Tibial artery (tissue), 4 donors: Measurements from ENCODE around the gene PXDC1.

Source experiments
- DNase-seq, 2 donors: peaks; one replicate each; pipeline ENCODE4 v3.0.0-alpha.2; 2019
- H3K27ac ChIP-seq, 2 donors: fragments of 200-600 bp; sonication (generic) in 1 of 2; 1 replicate in 1 of 2; 2 replicates in 1 of 2; pipeline ENCODE4 v1.5.1; 2018 to 2019; ENCODE audit warnings: mild to moderate bottlenecking in 1 of 2
- H3K27me3 ChIP-seq, 2 donors: fragments of 200-600 bp; sonication (generic) in 1 of 2; one replicate each; pipeline versions ENCODE4 v1.5.1 to v1.6.0; 2016 to 2019
- H3K36me3 ChIP-seq, 3 donors: fragments of 200-600 bp; sonication (generic) in 2 of 3; one replicate each; pipeline ENCODE4 v1.5.1; 2016 to 2019; ENCODE audit warnings: mild to moderate bottlenecking in 2 of 3
- H3K4me1 ChIP-seq, 4 donors: fragments of 200-600 bp; sonication (generic) in 2 of 4; 1 replicate in 3 of 4; 2 replicates in 1 of 4; pipeline ENCODE4 v1.5.1; 2016 to 2019
- H3K4me3 ChIP-seq, 2 donors: fragments of 200-600 bp; sonication (generic) in 1 of 2; 1 replicate in 1 of 2; 2 replicates in 1 of 2; pipeline ENCODE4 v1.5.1; 2018 to 2019; ENCODE audit warnings: mild to moderate bottlenecking in 2 of 2
- H3K9me3 ChIP-seq, 3 donors: fragments of 200-600 bp; sonication (generic) in 1 of 3; one replicate each; pipeline ENCODE4 v1.5.1; 2016 to 2019
- intact Hi-C: fragments of 100-400 bp; cut with DNase I; formaldehyde crosslinking; loops from one replicate; pipeline ENCODE4 v1.15.0; 2023; ENCODE audit warnings: low total_unique reads
- TF ChIP-seq, protein P1 (sequence below), 2 experiments: fragments of 200-600 bp in 1 of 2; fragments of 450-650 bp in 1 of 2; IDR thresholded peaks; one replicate each; pipeline ENCODE4 v1.5.1; 2017 to 2019; ENCODE audit warnings: antibody characterized with exemption in 2 of 2, mild to moderate bottlenecking in 1 of 2, moderate library complexity in 1 of 2

The PXDC1 gene

DNA sequence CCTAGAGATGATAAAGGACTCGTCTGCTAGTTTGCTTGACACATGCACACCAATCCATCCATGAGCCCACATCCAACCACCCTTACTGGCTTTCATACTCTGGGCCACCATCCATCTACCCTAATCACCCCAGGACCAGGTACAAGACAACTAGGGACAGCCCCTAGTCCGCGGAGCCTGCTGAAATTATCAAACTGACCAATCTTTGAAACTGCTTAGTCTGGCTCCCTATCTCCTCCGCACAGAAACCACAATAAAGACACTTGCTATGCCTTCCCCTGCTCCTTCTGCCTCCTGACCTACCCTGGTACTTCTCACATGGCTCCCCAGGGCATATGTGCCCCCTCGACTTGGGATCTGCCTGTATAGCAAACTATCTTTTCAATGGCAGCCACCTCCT is 33.1 kb downstream of the PXDC1 start:
- Histone ChIP-seq H3K4me1 (peaks cover 0 to 37% (median 23%) of the 10 kb centered on the region in 4 donors), H3K27me3 (no peaks in the 10 kb centered on the region), H3K36me3 (peaks cover 33 to 38% (median 33%) of the 10 kb centered on the region in 3 donors), H3K27ac (no peak overlapping the region), H3K4me3 (no peak overlapping the region), H3K9me3 (no peaks in the 10 kb centered on the region)
- intact Hi-C loops: no loop called here
- DNase-seq: peak in 1 of 2 donors; percentile 38
- TF ChIP-seq, protein P1, sequence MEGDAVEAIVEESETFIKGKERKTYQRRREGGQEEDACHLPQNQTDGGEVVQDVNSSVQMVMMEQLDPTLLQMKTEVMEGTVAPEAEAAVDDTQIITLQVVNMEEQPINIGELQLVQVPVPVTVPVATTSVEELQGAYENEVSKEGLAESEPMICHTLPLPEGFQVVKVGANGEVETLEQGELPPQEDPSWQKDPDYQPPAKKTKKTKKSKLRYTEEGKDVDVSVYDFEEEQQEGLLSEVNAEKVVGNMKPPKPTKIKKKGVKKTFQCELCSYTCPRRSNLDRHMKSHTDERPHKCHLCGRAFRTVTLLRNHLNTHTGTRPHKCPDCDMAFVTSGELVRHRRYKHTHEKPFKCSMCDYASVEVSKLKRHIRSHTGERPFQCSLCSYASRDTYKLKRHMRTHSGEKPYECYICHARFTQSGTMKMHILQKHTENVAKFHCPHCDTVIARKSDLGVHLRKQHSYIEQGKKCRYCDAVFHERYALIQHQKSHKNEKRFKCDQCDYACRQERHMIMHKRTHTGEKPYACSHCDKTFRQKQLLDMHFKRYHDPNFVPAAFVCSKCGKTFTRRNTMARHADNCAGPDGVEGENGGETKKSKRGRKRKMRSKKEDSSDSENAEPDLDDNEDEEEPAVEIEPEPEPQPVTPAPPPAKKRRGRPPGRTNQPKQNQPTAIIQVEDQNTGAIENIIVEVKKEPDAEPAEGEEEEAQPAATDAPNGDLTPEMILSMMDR (IDR thresholded peaks at IDR 0.05): no peak

- DNase-seq: no peak
- Histone ChIP-seq H3K4me3 (no peak overlapping the region), H3K36me3 (peaks cover 10 to 13% (median 13%) of the 10 kb centered on the region in 3 donors), H3K4me1 (peaks cover 0 to 28% (median 17%) of the 10 kb centered on the region in 4 donors), H3K9me3 (no peaks in the 10 kb centered on the region), H3K27ac (no peak overlapping the region), H3K27me3 (no peaks in the 10 kb centered on the region)
- TF ChIP-seq, protein P1 (IDR thresholded peaks at IDR 0.05): no peak
- intact Hi-C loops: no loop called here
Observed at GRCh38 chr6:3715285-3715684, 36.2 kb downstream of the PXDC1 start.

DNA sequence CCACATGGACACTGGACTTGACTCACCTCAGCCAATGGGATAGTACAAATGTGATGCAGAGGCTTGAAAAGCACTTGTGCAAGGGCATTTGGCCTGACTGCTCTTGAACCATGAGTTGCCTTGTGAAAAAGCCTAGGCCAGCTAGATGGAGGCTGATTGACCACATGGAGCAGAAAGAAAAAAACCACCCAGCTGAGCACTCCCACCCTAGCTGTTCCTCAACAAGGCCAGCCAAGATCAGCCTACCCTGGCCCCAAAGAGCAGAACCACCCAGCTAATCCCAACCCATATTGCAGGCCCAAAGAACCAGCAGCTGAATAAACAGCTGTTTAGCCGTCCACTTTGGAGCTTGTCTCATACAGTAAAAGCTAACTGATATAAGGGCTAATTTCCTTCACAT is 36.7 kb downstream of the PXDC1 start:
- TF ChIP-seq, protein P1 (IDR thresholded peaks at IDR 0.05): no peak
- H3K36me3 ChIP-seq: peaks cover 13% of the 10 kb centered on the region in 3 donors
- no peak overlapping the region for H3K4me3 ChIP-seq
- no peak overlapping the region for H3K27ac ChIP-seq
- peaks cover 0 to 28% (median 17%) of the 10 kb centered on the region in 4 donors for H3K4me1 ChIP-seq
- no peak for DNase-seq
- H3K9me3 ChIP-seq: no peaks in the 10 kb centered on the region
- intact Hi-C loops: no loop called here
- no peaks in the 10 kb centered on the region for H3K27me3 ChIP-seq

GRCh38 chr6:3714111-3714510 is 37.4 kb downstream of the PXDC1 start:
- intact Hi-C loops: no loop called here
- Histone ChIP-seq H3K4me1 (peaks cover 0 to 28% (median 17%) of the 10 kb centered on the region in 4 donors), H3K27me3 (no peaks in the 10 kb centered on the region), H3K4me3 (no peak overlapping the region), H3K36me3 (peaks cover 7 to 12% (median 9%) of the 10 kb centered on the region in 3 donors), H3K27ac (peak overlapping the region; percentile 49 to 60), H3K9me3 (no peaks in the 10 kb centered on the region)
- TF ChIP-seq, protein P1 (IDR thresholded peaks at IDR 0.05): no peak
- DNase-seq: no peak

DNA sequence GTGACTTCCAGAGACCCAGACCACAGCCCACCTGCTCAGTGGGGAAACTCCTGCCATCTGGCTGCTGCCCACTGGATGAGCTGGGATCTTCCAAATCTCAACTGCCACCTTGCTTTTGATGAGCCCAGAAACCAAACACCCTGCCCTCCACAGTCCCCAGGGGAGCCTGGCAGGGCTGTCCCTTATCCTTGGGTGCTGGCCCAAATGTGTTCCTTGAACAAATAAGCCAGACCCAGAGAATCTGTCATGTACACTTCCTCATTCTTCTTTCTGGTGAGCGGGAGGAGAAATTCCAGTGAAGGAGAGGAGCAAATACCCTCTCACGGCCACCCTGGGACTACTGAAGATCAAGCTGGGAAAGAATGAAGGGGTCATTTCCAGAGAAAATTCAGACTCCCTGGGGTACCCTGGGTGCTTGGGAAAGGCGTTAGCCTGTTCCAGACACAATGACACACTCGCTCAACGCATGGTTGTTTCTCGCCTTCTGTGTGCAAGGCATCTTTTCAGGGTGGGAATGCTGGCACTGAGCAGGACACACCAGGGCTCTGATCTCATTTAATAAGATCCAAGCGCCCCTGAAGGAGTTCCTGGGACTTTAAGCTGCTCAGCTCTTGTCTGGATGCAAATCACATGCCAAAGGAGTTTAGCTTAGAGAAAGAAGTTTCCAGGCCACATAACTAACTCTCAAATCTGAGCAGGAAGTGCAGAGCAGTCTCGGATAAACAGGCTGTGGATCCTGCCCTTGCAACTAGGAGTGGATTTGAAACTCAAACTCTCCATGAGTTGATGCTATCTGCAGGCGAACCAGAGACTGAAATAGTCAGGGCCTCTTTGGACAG is 38.5 kb downstream of the PXDC1 start:
- H3K36me3 ChIP-seq: peaks cover 0 to 7% (median 6%) of the 10 kb centered on the region in 3 donors
- H3K4me3 ChIP-seq: no peak overlapping the region
- H3K4me1 ChIP-seq: peaks cover 0 to 21% (median 17%) of the 10 kb centered on the region in 4 donors
- TF ChIP-seq, protein P1 (IDR thresholded peaks at IDR 0.05): no peak
- no peaks in the 10 kb centered on the region for H3K27me3 ChIP-seq
- H3K27ac ChIP-seq: peak overlapping the region; percentile 49 to 60
- no peak for DNase-seq
- intact Hi-C loops: no loop called here
- H3K9me3 ChIP-seq: no peaks in the 10 kb centered on the region
